GM12801 (cell line): ENCODE data around the gene DDTL.

Source experiments
- CTCF ChIP-seq: IDR thresholded peaks from one replicate; pipeline ENCODE4 v1.5.1; 2011; ENCODE audit warnings: control low read depth; ENCODE audit not compliant: insufficient read length; ENCODE audit errors: extremely low read depth

DDTL gene

GRCh38 chr22:24007253-24008021, 40.7 kb downstream of the DDTL start:
- no peak for TF ChIP-seq CTCF

GRCh38 chr22:24008022-24008283, 41.3 kb downstream of the DDTL start:
- TF ChIP-seq CTCF = no peak

GRCh38 chr22:24008381-24009226, 41.9 kb downstream of the DDTL start:
- no peak for TF ChIP-seq CTCF

- no peak for TF ChIP-seq CTCF
These were observed 42.7 kb downstream of the DDTL start for GRCh38 chr22:24009227-24010017.

- no peak for TF ChIP-seq CTCF
These were observed 43.3 kb downstream of the DDTL start for GRCh38 chr22:24010018-24010391.

- TF ChIP-seq CTCF = no peak
These were observed 45.0 kb downstream of the DDTL start for GRCh38 chr22:24011735-24012068.

- no peak for TF ChIP-seq CTCF
These were observed 49.5 kb downstream of the DDTL start for GRCh38 chr22:24016156-24016555.
